HepG2 (cell line): ENCODE results near the gene SNRPD3. TPM values are rescaled to one million over a fixed set of nuclear protein-coding genes. Genes with fewer than 3 reads are reported as not detected.

Experiments
- ATM ChIP-seq: fragments of 450-650 bp; IDR thresholded peaks from 2 replicates; pipeline ENCODE4 v1.7.1; 2017; ENCODE audit warnings: mild to moderate bottlenecking, borderline replicate concordance
- CHD4 ChIP-seq: fragments of 200-600 bp; sonication (generic); IDR thresholded peaks from 2 replicates; pipeline ENCODE4 v1.7.0; 2017; ENCODE audit warnings: mild to moderate bottlenecking, low read length, borderline replicate concordance
- E2F2 ChIP-seq: sonication (generic); formaldehyde crosslinking; IDR thresholded peaks from 2 replicates; pipeline ENCODE4 v1.4.0; 2020; ENCODE audit warnings: missing genetic modification reagents, borderline replicate concordance
- KAT8 ChIP-seq: IDR thresholded peaks from 2 replicates; pipeline ENCODE4 v1.6.1; 2016; ENCODE audit warnings: missing genetic modification reagents, missing compliant biosample characterization
- NCOR1 ChIP-seq: fragments of 200-600 bp; sonication (generic); IDR thresholded peaks from 2 replicates; pipeline ENCODE4 v1.7.0; 2017; ENCODE audit warnings: antibody characterized with exemption, low read length, borderline replicate concordance
- RARG ChIP-seq: sonication (generic); formaldehyde crosslinking; IDR thresholded peaks from 2 replicates; pipeline ENCODE4 v1.4.0; 2020; ENCODE audit warnings: low read depth, mild to moderate bottlenecking, missing genetic modification reagents
- RFX3 ChIP-seq: IDR thresholded peaks from 2 replicates; pipeline ENCODE4 v1.6.1; 2016; ENCODE audit warnings: missing biosample characterization, missing genetic modification reagents
- RORA ChIP-seq: sonication (generic); formaldehyde crosslinking; IDR thresholded peaks from 2 replicates; pipeline ENCODE4 v1.5.0; 2020; ENCODE audit warnings: mild to moderate bottlenecking, missing genetic modification reagents, moderate library complexity
- SNRNP70 ChIP-seq: fragments of 200-400 bp; formaldehyde crosslinking; IDR thresholded peaks from 2 replicates; pipeline ENCODE4 v1.6.1; 2017; ENCODE audit warnings: mild to moderate bottlenecking, low read depth, low read length, moderate library complexity
- TOE1 ChIP-seq: sonication (generic); formaldehyde crosslinking; IDR thresholded peaks from 2 replicates; pipeline ENCODE4 v1.4.0; 2020; ENCODE audit warnings: mild to moderate bottlenecking, missing genetic modification reagents
- ZNF318 ChIP-seq: sonication (generic); formaldehyde crosslinking; IDR thresholded peaks from 2 replicates; pipeline ENCODE4 v1.4.0; 2020; ENCODE audit warnings: mild to moderate bottlenecking, missing genetic modification reagents
- ZNF557 ChIP-seq: sonication (generic); formaldehyde crosslinking; IDR thresholded peaks from 2 replicates; pipeline ENCODE4 v1.4.0; 2020; ENCODE audit warnings: missing genetic modification reagents
- ZNF660 ChIP-seq: sonication (generic); formaldehyde crosslinking; IDR thresholded peaks from 2 replicates; pipeline ENCODE4 v1.5.1; 2020; ENCODE audit warnings: mild to moderate bottlenecking, low read depth, missing genetic modification reagents, borderline replicate concordance
- ZSCAN20 ChIP-seq: sonication (generic); formaldehyde crosslinking; IDR thresholded peaks from 2 replicates; pipeline ENCODE4 v1.4.0; 2020; ENCODE audit warnings: missing genetic modification reagents, mild to moderate bottlenecking, borderline replicate concordance
- polyA plus RNA-seq, 8 experiments: library from polyadenylated mRNA; depleted of rRNA in 3 of 8; stranded (reverse) in 7 of 8; unstranded in 1 of 8; fragments of >200 nt; fragmentation: Illumina TruSeq in 4 of 8; extraction: Trizol in 4 of 8; gene quantifications; 2 replicates each; pipeline versions ENCODE4 v1.2.1 to v1.2.3, GENCODE V29; 2011 to 2016; ENCODE audit warnings: low read depth in 4 of 8, missing spikeins in 1 of 8, mixed read lengths in 1 of 8; ENCODE audit not compliant: insufficient read depth in 1 of 8
- total RNA-seq, 5 experiments: library from RNA; depleted of rRNA; stranded (reverse); fragments of >200 nt; fragmentation: Illumina TruSeq; extraction: Trizol; gene quantifications; 2 replicates each; pipeline ENCODE4 v1.2.3, GENCODE V29; 2016; ENCODE audit warnings: low read depth in 1 of 5
- TF ChIP-seq, protein P1 (sequence below): IDR thresholded peaks from 2 replicates; pipeline ENCODE4 v1.6.1; 2016; ENCODE audit warnings: low read depth
- TF ChIP-seq, protein P2 (sequence below): sonication (generic); formaldehyde crosslinking; IDR thresholded peaks from 2 replicates; pipeline ENCODE4 v1.4.0; 2020; ENCODE audit warnings: mild to moderate bottlenecking, missing genetic modification reagents

SNRPD3 gene
- total and polyA plus RNA-seq, 2 of the 13 experiments (the other 11 are each of a cell fraction or from before 2014, with no cell fraction given): 110 to 209 TPM

DNA sequence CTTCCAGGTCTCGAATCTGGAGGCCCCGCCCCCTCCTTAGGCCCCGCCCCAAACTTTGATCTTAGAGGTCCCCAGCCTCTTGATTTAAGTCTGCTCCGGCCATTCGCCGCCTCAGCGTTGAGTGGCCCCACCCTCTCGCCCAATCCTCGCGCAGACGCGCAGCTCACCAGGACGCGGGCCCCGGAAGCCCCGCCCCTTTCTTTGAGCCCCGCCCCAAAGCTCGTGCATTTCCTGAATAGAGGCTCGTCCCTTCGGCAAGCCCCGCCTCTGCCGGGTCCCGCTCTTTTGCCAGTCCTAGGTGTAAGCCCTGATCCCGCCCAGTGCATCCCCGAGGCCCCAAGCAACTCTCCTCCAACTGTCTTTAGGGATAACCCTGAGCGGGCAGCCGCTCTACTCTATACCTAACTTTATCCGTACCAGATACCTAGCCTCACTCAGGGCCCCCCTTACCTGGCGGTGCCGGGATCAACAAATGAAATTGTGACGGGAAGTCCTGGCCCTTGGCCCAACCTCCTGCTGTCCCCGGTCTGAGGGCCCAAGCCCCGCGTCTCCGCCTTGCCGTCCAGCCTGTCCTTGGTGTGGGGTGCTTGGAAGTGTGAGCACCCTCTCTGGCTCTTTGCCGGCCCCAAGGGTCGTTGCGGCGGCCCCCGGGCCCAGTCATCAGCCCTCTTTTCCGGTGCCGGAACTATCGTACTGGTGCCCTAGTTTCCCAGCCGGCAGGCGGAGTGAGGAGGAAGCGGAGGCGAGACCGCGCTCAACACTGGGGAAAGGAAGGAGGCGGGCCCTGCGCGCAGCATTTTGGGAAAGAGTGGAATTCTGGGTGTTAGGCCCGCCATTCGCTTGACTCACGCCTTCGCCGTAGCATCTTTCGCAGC, at the start of gene SNRPD3 (continued):
- TF ChIP-seq, protein P1, sequence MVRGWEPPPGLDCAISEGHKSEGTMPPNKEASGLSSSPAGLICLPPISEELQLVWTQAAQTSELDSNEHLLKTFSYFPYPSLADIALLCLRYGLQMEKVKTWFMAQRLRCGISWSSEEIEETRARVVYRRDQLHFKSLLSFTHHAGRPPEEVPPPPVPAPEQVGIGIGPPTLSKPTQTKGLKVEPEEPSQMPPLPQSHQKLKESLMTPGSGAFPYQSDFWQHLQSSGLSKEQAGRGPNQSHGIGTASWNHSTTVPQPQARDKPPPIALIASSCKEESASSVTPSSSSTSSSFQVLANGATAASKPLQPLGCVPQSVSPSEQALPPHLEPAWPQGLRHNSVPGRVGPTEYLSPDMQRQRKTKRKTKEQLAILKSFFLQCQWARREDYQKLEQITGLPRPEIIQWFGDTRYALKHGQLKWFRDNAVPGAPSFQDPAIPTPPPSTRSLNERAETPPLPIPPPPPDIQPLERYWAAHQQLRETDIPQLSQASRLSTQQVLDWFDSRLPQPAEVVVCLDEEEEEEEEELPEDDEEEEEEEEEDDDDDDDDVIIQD (CRISPR knock-in tag): no peak
- TF ChIP-seq RFX3 (CRISPR knock-in tag) (peak; percentile 20; the same call in 1 of the 2 replicates), KAT8 (peak; percentile 98), ZSCAN20 (CRISPR knock-in tag) (no peak), SNRNP70 (no peak), E2F2 (CRISPR knock-in tag) (no peak), CHD4 (peak; percentile 47; the same call in 1 of the 2 replicates), NCOR1 (peak; percentile 85; the same call in 1 of the 2 replicates), TOE1 (CRISPR knock-in tag) (peak; percentile 90), ZNF318 (CRISPR knock-in tag) (0 out of 2 replicates have a peak, but pooled peaks have one; percentile 26), ZNF557 (CRISPR knock-in tag) (no peak), ZNF660 (0 out of 2 replicates have a peak, but pooled peaks have one; percentile 61), ATM (no peak), RORA (CRISPR knock-in tag) (no peak), RARG (CRISPR knock-in tag) (no peak)
- TF ChIP-seq, protein P2, sequence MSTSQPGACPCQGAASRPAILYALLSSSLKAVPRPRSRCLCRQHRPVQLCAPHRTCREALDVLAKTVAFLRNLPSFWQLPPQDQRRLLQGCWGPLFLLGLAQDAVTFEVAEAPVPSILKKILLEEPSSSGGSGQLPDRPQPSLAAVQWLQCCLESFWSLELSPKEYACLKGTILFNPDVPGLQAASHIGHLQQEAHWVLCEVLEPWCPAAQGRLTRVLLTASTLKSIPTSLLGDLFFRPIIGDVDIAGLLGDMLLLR: no peak
